Stimulated activated naive CD8-positive, alpha-beta T cell treated with anti-CD3 and anti-CD28 coated beads, Interleukin-15, Interleukin-2, amounts not matched to agents 100 U/mL and 50 U/mL, for 24 hours (primary cell): ENCODE data around the gene OR2Y1.
A peak's percentile ranks its signal among the peaks of the same experiment; 100 is the strongest.
"Not testable (repeated sequence)": the region's sequence is repeated elsewhere in the genome, so short reads cannot be mapped to it uniquely, and the experiment has no call there.

ENCODE experiments used
- ATAC-seq: fragments of 150-1000 bp; cut with Tn5 transposase; one replicate; pipeline ENCODE4 v1.10.0; 2021
- DNase-seq: peaks from one replicate; pipeline ENCODE4 v3.0.0; 2021

OR2Y1 gene, protein sequence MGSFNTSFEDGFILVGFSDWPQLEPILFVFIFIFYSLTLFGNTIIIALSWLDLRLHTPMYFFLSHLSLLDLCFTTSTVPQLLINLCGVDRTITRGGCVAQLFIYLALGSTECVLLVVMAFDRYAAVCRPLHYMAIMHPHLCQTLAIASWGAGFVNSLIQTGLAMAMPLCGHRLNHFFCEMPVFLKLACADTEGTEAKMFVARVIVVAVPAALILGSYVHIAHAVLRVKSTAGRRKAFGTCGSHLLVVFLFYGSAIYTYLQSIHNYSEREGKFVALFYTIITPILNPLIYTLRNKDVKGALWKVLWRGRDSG

GRCh38 chr5:180739958-180740357 is at the start of gene OR2Y1:
OR2Y1 (minus strand) TSS chr5:180740058; CDS start chr5:180740058, 0 bp downstream.
- no peak for ATAC-seq

GRCh38 chr5:180788651-180789410 is 49.0 kb upstream of the OR2Y1 start:
- DNase-seq, ATAC-seq: not testable (repeated sequence)

More at GRCh38 chr5:180739958-180740357, at the start of gene OR2Y1:
- DNase-seq, result no peak

- ATAC-seq (no peak), DNase-seq (no peak)
These were observed 48.0 kb upstream of the OR2Y1 start for GRCh38 chr5:180787711-180788431.

DNA sequence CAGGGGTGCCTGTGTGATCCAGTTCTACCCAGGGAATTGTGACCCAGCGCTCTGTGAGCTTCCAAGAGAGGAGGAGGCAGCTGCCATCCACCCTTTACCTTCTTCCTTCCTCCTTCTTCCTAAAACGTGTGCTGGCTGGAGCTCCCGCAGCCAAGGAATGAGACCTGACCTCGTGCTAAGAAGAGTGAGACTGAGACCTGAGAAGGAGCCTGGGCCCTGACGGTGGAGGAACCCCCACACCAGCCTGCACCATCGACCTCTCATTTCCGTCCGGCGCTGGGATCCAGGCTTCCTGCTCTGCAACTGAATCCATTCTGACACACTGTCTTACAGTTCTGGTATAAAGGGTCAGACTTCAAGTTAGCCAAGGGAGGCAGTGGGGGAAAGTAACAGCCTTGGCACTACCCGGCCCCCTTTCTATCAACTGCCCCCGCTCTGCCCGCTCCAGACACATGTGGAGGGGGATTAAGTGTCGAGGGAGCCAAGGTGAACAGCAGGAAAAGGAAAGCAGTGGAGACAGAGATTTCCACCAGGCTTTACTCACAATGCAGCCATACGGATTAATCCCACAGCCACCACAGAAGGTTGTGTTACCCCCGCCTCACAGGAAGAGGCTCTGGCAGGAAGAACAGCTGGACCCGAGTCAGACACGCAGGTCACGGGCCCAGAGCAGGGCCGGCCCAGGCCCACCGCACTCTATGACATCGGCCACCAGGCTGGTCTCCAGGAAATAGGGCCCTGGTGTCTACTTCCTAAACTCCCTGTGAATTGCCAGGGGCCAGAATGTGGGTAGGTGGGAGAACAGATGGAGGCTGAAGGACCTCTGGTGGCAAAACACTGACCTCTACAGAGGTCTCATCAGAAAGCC is 46.9 kb upstream of the OR2Y1 start:
- ATAC-seq (no peak), DNase-seq (no peak)

- no peak for ATAC-seq
- DNase-seq, result no peak
These were observed 46.0 kb upstream of the OR2Y1 start for GRCh38 chr5:180785794-180786221.

GRCh38 chr5:180785121-180785781 is 45.4 kb upstream of the OR2Y1 start:
- no peak for ATAC-seq
- no peak for DNase-seq

GRCh38 chr5:180784497-180785097 is 44.7 kb upstream of the OR2Y1 start:
- ATAC-seq (peak; percentile 48), DNase-seq (peak; percentile 71)

- no peak for ATAC-seq
- no peak for DNase-seq
These were observed 43.6 kb upstream of the OR2Y1 start for GRCh38 chr5:180783340-180784052.

- DNase-seq (no peak), ATAC-seq (no peak)
These were observed 42.9 kb upstream of the OR2Y1 start for GRCh38 chr5:180782748-180783147.

- not testable (repeated sequence) for ATAC-seq
These were observed 42.1 kb upstream of the OR2Y1 start for GRCh38 chr5:180781900-180782326.

DNA sequence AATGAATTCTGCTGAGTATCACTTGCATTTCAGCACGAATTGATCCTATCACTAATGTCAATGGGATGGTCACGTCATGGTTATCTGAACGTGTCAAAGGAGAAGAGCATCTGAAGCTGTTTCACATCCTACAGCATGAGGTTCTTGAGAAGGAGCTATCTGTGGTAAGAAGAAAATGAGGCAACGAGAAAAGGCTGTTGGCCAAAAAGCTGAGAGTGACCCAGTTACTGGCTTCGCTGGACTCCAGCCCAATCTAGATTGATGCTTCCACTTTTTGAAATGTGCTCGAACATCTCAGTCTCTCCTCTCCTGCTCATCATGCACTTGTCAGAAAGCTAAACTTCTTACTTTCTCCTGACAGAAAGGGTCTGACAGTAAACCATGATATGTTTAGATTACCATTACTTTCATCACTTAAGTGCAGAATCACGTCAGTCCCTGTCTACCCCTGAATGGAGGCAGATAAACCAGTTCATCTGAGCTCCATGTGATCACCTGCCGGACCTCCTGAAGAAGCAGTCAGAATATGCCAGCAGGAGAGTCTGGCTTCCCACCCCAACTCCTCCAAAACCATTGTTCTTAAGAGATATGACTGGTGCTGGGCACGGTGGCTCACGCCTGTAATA is 40.2 kb upstream of the OR2Y1 start:
- ATAC-seq (no peak), DNase-seq (no peak)

More at GRCh38 chr5:180781900-180782326, 42.1 kb upstream of the OR2Y1 start:
- not testable (repeated sequence) for DNase-seq

- no peak for DNase-seq
- no peak for ATAC-seq
These were observed 37.6 kb upstream of the OR2Y1 start for GRCh38 chr5:180777475-180777874.

GRCh38 chr5:180776376-180776775 is 36.5 kb upstream of the OR2Y1 start:
- ATAC-seq, result no peak
- DNase-seq, result no peak

DNA sequence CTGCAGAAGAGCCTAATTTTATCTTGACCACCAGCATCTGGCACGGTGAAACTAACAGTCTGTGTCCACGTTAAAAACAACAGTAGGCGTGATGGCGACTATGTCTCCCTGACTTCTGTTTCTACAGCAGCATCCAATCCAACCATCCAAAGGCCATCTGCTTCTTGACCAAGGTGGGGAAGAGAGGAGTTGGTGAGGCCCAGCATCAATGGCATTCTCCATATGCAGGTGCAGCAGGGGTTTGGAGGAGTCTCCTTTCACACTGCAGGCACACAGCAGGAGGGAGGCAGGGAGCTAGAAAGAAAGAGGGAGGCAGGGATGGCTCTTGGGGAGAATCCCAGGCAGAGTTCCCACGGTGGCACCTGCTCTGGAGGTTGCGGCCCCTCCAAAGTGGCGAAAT is 35.8 kb upstream of the OR2Y1 start:
- DNase-seq (no peak), ATAC-seq (no peak)

- ATAC-seq (no peak), DNase-seq (no peak)
These were observed 32.0 kb upstream of the OR2Y1 start for GRCh38 chr5:180771839-180772238.

GRCh38 chr5:180769821-180770220 is 30.0 kb upstream of the OR2Y1 start:
- no peak for DNase-seq
- no peak for ATAC-seq

GRCh38 chr5:180755601-180756000 is 15.7 kb upstream of the OR2Y1 start:
- ATAC-seq (no peak), DNase-seq (no peak)

DNA sequence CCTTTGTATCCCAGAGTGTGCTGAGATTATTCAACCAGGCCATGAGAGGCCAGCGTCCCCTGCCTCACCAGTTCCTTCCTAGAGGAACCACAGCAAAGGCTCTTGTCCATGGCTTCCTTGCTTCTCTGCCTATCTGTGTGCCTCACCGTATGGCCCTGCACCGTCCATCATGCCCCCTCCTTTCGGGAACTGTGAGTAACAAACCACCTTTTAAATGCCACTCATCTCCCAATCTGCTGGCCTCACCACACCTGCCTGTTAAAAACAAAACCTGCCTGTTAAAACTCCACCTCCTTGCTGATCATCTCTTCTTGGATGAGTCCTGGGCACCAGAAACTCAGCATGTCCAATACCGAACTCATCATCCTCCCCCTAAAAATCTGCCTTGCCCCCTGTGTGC is 4.4 kb upstream of the OR2Y1 start:
- ATAC-seq (no peak), DNase-seq (no peak)

DNA sequence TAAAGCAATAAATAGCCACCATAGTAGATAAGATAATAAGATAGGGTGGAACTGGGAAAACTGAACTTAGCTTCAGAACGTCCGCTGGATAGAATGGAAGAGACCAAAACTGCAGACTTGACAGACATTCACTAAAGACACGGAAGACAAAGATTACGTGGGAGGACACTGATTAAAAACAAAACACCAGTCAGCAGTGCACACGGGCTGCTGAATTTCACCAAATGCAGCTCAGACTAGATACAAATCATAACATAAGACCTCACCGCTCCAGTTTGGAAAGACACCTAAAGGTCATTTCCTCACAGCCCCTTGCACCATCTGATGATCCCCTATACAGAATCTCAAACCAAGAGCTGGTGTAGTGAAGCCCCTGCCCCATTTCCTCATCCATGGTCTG is 2.9 kb upstream of the OR2Y1 start:
- no peak for DNase-seq
- no peak for ATAC-seq

GRCh38 chr5:180740953-180741352 is 1.1 kb upstream of the OR2Y1 start:
- DNase-seq, ATAC-seq: not testable (repeated sequence)
